GM12874 (cell line): ENCODE data around the gene SMCHD1.

Experiments used
- TF ChIP-seq, protein P1 (sequence below): IDR thresholded peaks from 2 replicates; pipeline ENCODE4 v1.5.1; 2011; ENCODE audit warnings: low read depth, mild to moderate bottlenecking, control low read depth, low read length, moderate library complexity; ENCODE audit not compliant: insufficient read depth

Gene SMCHD1

DNA sequence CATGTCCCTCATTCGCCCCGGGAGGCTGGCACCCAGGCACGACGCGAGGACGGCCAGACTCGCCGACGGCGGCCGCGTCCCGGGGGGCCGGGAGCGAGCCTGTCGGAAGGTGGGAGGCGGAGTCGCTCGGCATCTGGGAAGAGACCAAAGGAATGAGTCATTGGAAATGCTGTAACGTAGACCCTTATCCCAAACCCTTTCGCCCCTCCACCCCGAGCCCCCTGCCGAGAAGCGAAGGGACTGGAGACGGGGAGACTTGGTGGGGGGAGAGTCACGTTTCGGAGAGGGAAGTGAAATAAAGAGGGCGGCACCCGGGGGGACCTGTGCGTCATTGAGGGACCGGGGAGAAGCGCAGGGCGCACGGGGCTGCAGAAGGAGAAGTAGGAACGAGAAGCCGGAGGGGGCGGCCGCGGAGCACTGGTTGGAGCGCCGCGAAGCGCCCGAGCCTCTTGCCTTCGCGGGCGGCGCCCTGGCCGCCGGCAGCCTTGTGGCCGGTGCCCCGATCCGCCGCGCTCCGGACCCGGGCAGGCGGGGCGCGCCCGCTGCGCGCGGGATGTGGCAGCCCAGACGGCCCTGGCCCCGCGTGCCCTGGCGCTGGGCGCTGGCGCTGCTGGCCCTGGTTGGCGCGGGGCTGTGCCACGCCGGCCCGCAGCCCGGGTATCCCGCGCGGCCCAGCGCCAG, 191.2 kb downstream of the SMCHD1 start, which contains the start of gene EMILIN2:
EMILIN2 (plus strand) TSS at position 371 of the 681 bp plus-strand sequence; CDS start at position 554, 183 bp downstream.
- TF ChIP-seq, protein P1, sequence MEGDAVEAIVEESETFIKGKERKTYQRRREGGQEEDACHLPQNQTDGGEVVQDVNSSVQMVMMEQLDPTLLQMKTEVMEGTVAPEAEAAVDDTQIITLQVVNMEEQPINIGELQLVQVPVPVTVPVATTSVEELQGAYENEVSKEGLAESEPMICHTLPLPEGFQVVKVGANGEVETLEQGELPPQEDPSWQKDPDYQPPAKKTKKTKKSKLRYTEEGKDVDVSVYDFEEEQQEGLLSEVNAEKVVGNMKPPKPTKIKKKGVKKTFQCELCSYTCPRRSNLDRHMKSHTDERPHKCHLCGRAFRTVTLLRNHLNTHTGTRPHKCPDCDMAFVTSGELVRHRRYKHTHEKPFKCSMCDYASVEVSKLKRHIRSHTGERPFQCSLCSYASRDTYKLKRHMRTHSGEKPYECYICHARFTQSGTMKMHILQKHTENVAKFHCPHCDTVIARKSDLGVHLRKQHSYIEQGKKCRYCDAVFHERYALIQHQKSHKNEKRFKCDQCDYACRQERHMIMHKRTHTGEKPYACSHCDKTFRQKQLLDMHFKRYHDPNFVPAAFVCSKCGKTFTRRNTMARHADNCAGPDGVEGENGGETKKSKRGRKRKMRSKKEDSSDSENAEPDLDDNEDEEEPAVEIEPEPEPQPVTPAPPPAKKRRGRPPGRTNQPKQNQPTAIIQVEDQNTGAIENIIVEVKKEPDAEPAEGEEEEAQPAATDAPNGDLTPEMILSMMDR = no peak

DNA sequence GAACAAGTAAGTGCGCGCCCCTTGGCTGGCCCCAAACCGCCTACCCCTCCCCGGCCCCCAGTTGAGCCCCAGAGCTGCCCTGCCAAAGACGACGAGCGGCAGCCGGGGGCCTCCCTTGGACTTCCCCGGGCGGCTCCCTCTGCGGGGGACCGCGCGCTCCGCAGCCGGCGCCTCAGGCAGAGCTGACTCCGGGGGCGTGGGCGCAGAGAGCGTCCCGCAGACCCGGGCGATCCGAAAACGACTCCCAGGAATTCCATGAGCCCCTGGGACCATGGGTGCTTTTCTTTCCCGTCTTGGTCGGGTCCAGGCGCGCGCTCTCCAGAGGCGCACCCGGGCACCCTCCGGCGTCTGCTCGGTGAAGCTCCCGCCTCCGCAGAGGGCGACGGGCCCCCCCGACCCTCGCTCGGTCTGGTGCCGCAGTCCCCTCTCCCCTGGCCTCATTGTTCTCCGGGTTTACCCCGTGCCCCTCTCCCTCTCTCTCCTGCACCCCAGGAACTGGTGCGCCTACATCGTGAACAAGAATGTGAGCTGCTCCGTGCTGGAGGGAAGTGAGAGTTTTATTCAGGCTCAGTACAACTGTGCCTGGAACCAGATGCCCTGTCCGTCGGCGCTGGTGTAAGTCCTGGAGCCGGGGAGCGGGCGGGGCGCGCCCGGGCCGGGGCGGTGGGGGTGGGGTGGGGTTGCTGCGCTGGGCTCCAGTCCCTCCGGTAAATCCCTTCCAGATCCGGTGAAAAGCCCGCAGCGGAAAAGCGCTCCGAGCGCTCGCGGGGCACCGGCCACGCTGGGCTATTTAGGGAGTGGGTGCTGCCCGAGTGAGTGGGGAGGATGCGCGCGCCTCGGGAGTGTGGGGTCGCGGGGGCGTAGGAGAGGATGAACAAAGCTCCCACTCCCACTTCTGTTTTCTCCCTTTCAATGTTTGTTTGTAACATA, 192.1 kb downstream of the SMCHD1 start:
- TF ChIP-seq, protein P1 = no peak

DNA sequence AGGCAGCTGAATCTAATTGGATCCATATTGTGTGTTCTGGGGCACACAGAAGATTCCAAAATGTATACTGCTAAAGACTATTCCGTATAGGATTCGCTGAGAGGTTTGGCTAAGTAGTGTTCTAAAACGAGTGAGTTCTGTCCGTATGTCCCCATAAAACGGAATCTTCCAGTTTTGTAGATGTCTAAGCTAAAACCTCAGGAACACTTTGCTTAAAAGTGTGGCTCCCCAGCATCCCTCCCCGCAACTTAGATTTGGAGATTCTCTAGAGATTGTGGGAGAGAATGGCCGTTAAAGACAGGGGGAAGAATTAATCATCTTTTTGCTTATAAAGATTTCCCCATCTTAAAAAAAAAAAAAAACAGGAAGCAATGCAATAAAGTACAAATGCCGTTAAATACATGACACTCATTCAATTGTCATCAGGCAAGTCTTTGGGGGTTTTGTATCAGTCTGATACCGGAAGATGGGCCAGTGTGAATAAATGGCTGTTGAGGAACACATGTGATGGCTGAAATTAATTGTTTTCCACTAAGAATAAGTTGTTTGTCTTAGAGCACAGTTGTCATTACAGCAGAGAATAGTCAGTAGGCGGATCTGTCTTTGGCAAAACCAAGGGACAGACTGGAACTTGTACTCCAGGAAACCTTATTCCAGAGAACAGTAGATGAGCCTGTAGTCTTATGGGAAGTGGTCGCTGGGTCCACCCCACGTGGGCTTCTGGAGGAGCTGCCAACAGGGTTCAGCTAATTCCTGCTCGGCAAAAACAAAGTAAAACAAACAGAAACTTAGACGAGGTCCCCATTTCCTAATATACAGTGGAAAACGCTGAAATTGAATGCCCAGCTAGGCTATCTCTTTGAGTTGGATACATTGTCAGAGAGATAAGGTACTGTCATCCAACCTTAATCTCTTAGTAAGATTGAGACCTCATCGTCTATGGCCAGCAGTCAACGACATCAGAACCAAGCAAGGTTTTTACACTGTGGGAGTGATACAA, 193.0 kb downstream of the SMCHD1 start:
- TF ChIP-seq, protein P1 = no peak

DNA sequence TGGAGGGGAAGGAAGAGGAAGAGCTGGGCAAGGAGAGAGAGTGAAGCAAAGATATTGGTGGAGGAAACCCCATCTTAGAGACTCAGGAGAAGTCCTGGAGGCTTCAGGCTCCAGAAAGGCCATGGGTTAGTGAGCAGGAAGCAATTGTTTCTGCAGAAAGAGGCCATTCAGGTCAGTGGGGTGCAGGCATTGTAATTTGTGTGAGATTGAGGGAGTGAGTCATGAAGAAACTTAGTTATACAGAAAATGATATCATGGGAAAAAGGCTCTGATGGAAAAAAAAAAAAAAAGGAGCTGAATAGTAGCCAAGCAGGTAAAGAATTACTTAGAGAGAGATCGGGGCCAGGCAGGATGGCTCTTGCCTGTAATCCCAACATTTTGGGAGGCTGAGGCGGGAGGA, 195.3 kb downstream of the SMCHD1 start:
- TF ChIP-seq, protein P1 = no peak

DNA sequence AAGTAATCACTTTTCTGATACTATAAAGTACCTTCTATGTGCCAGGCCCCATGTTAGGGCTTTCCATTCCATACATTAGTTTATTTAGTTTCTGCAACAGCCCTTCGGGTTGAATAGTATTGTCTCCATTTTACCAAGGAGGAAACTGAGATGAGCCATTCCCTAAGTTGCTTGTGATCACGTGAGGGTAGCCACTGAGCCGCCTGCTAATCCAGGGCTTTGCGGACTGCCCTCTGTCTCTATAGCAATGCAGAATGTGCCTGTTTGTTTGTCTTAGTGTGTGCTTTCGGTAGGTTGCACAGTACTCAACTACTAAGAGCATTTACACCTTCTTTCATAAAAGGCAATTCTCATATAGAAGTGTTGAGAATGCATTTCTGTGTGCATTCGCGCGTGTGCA, 196.2 kb downstream of the SMCHD1 start:
- TF ChIP-seq, protein P1 = no peak

DNA sequence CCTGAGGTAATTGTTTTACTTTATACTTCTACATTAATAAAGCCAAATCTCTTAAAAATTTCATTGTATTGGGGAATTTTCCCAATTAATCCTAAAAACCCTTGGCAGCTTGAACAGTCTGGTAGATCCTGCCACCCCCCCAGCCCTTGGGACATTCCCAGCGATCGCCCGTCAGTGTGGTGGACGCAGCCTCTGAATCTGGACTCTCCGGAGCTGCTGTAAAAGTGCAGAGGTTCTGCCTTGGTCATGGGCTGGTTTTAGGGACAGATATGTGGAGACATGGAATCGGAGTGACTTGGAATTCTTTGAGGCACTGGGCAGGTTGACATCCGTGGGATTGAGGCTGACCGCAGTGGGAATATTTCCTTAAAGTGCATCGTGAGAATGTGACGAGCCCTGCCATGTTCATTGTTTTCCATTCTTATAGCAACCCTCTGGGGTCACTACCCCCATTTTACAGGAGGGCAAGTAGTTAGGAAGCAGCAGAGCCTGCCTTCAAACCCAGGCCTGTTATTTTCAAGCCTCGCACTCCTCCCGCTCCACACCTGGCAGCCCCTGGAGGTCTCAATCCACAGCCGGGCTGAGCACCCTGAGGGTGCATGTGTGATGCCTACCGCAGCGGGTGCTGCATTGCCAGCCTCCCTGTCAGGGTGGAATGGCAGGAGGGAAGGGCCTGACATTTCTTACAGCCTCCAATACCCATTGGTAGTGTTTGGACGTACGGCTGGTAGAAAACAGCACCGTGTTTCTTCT, 197.8 kb downstream of the SMCHD1 start:
- TF ChIP-seq, protein P1 = no peak
